ENCODE results near the gene TECTA. TPM values are rescaled to one million over a fixed set of nuclear protein-coding genes. Genes with fewer than 3 reads are reported as not detected.

TECTA gene
- total RNA-seq, 1 donor from 2014 or later = 0.16 TPM

DNA sequence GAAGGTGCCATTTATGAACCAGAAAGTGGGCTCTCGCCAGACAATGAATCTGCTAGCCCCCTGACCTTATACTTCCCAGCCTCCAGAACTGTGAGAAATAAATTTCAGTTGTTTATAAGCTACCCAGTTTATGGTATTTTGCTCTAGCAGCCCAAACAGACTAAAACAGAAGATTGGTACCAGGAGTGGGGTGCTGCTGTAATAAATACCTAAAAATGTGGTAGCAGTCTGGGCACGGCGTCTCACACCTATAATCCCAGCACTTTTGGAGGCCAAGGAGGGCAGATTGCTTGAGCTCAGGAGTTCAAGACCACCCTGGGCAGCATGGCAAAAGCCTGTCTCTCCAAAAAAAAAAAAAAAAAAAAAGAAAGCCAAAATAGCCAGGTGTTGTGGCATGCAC, 21.3 kb downstream of the TECTA start:
- no peaks in the 10 kb centered on the region for H3K4me1 Mint-ChIP-seq (ENCODE audit: low read depth)
- H3K9me3 Mint-ChIP-seq = peaks cover 8% of the 10 kb centered on the region
- no peak for DNase-seq (ENCODE audit: low spot score)
- intact Hi-C loops (cut with micrococcal nuclease) = no loop called here
- H3K27ac Mint-ChIP-seq = no peak overlapping the region
- no peak overlapping the region for H3K4me3 Mint-ChIP-seq
- H3K36me3 Mint-ChIP-seq (ENCODE audit: low read depth) = peaks cover 1% of the 10 kb centered on the region
- H3K27me3 Mint-ChIP-seq (ENCODE audit: insufficient read depth) = peaks cover 4% of the 10 kb centered on the region

DNA sequence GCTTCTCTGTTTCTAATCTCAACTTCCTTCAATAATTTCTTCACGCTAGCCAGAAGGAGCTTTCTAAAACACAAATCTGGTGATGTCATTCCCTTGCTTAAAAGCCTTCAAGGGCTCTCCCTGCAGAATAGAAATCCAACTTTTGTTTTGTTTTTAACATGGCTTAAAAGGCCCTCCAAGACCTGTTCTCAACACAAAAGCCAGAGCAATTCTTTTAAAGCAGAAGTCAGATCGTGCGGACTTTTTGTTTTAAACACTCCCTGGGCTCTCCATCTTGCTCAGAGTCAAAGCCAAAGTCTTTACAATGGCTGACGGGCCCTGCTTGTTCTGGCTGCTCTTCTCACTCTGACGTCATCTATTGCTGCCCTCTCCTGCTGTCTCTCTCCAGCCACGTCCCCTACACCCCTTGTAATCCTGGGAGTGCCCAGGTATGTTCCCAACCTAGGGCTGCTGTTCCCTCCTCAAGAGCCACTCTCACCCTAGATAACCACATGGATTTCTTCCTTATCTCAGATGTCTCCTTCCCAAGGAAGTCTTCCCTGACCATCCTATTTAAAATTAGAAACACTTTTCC, 22.5 kb downstream of the TECTA start:
- Mint-ChIP-seq H3K9me3 (peaks cover 8% of the 10 kb centered on the region), H3K27ac (no peak overlapping the region), H3K4me1 (ENCODE audit: low read depth) (no peaks in the 10 kb centered on the region), H3K36me3 (ENCODE audit: low read depth) (peaks cover 1% of the 10 kb centered on the region), H3K27me3 (ENCODE audit: insufficient read depth) (peaks cover 4% of the 10 kb centered on the region), H3K4me3 (no peak overlapping the region)
- intact Hi-C loops (cut with micrococcal nuclease) = no loop called here
- no peak for DNase-seq (ENCODE audit: low spot score)

DNA sequence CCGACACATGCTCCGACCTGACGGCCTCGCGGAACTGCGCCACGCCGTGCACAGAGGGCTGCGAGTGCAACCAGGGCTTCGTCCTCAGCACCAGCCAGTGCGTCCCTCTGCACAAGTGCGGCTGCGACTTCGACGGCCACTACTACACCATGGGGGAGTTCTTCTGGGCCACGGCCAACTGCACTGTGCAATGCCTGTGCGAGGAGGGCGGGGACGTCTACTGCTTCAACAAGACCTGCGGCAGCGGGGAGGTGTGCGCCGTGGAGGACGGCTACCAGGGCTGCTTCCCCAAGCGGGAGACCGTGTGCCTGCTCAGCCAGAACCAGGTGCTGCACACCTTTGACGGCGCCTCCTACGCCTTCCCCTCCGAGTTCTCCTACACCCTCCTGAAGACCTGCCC, 26.8 kb downstream of the TECTA start:
- no peaks in the 10 kb centered on the region for H3K4me1 Mint-ChIP-seq (ENCODE audit: low read depth)
- H3K27me3 Mint-ChIP-seq (ENCODE audit: insufficient read depth) = peaks cover 2% of the 10 kb centered on the region
- peaks cover 8% of the 10 kb centered on the region for H3K9me3 Mint-ChIP-seq
- intact Hi-C loops (cut with micrococcal nuclease) = no loop called here
- no peak overlapping the region for H3K4me3 Mint-ChIP-seq
- peaks cover 1% of the 10 kb centered on the region for H3K36me3 Mint-ChIP-seq (ENCODE audit: low read depth)
- no peak overlapping the region for H3K27ac Mint-ChIP-seq
- DNase-seq (ENCODE audit: low spot score) = no peak

DNA sequence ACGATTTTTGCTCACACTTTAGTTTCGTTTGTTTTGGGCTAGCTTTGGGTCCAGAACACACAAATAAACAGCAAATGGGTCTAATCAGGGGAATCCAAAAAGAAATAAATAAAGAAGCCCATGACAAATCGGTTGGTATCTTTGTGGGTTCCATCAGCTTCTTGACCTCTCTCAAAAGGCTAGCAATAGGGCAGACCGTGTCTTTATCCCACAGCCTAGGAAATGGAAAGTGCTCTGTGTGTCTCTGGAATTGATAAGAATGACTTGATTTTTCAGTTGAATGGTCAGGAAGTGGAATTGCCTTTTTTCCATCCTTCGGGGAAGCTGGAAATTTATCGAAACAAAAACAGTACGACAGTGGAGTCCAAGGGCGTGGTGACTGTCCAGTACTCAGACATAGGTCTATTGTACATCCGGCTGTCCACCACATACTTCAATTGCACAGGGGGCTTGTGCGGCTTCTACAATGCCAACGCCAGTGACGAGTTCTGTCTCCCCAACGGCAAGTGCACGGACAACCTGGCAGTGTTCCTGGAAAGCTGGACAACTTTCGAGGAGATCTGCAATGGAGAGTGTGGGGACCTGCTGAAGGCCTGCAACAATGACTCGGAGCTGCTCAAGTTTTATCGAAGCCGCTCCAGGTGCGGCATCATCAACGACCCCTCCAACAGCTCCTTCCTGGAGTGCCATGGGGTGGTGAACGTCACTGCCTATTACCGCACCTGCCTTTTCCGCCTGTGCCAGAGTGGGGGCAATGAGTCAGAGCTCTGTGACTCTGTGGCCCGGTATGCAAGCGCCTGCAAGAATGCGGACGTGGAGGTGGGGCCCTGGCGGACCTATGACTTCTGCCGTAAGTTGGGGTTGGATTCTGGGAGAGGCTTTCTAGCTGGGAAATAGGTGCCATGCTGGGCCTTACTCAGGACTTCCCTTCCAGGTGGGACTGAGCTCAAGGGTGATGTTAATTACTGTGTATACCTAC, 28.6 kb downstream of the TECTA start:
- intact Hi-C loops (cut with micrococcal nuclease) = no loop called here
- Mint-ChIP-seq H3K27me3 (ENCODE audit: insufficient read depth) (no peaks in the 10 kb centered on the region), H3K4me1 (ENCODE audit: low read depth) (no peaks in the 10 kb centered on the region), H3K9me3 (no peaks in the 10 kb centered on the region), H3K27ac (no peak overlapping the region), H3K4me3 (no peak overlapping the region), H3K36me3 (ENCODE audit: low read depth) (no peaks in the 10 kb centered on the region)
- DNase-seq (ENCODE audit: low spot score) = no peak

DNA sequence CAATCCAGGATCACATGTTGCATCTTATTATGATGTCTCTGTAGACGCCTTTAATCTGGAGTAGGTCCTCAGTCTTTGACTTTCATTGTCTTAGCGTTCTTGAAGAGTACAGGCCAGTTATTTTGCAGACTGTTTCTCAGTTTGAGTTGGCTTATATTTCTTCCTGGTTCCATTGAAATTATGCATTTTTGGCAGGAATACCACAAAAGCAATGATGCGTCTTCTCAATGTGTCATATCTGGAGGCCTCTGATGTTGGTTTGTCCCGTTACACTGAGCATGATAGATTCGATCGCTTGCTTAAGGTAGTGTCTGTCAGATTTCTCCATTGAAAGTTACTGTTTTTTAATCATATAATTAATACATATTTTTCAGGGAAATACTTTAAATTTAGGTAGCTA, 30.6 kb downstream of the TECTA start:
- DNase-seq (ENCODE audit: low spot score) = no peak
- Mint-ChIP-seq H3K36me3 (ENCODE audit: low read depth) (no peaks in the 10 kb centered on the region), H3K27me3 (ENCODE audit: insufficient read depth) (no peaks in the 10 kb centered on the region), H3K9me3 (no peaks in the 10 kb centered on the region), H3K27ac (no peak overlapping the region), H3K4me3 (no peak overlapping the region), H3K4me1 (ENCODE audit: low read depth) (no peaks in the 10 kb centered on the region)
- intact Hi-C loops (cut with micrococcal nuclease) = no loop called here

DNA sequence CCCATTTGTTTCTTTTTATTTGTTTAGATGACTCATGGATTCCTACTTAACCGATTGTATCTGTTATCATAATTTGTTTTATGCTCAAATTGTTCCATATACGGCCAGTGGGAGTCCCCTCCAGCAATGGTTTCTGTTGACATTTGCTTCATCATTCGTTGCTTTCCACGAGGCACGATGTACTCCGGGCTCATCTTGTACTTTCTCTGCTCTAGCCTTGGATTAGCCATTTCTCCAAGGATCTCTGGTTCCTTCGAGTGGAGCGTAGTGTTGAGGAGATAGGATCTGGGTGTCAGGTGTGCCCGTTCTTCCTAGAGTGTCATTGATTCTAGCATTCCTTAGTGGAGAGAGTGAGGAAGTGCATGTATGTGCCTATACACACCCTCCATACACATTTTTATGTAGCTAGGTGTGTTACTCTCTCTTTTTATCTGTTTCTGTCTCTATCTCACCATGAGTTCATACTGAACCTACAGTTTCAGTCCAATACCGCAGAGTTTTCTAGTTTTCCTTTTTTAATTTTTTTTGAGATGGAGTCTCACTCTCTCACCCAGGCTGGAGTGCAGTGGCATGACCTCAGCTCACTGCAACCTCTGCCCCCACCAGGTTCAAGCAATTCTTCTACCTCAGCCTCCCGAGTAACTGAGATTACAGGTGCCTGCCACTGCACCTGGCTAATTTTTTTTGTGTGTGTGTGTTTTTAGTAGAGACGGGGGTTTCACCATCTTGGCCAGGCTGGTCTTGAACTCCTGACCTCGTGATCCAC, 31.4 kb downstream of the TECTA start:
- Mint-ChIP-seq H3K9me3 (no peaks in the 10 kb centered on the region), H3K36me3 (ENCODE audit: low read depth) (no peaks in the 10 kb centered on the region), H3K4me1 (ENCODE audit: low read depth) (no peaks in the 10 kb centered on the region), H3K27ac (no peak overlapping the region), H3K4me3 (no peak overlapping the region), H3K27me3 (ENCODE audit: insufficient read depth) (no peaks in the 10 kb centered on the region)
- no peak for DNase-seq (ENCODE audit: low spot score)
- intact Hi-C loops (cut with micrococcal nuclease) = no loop called here

DNA sequence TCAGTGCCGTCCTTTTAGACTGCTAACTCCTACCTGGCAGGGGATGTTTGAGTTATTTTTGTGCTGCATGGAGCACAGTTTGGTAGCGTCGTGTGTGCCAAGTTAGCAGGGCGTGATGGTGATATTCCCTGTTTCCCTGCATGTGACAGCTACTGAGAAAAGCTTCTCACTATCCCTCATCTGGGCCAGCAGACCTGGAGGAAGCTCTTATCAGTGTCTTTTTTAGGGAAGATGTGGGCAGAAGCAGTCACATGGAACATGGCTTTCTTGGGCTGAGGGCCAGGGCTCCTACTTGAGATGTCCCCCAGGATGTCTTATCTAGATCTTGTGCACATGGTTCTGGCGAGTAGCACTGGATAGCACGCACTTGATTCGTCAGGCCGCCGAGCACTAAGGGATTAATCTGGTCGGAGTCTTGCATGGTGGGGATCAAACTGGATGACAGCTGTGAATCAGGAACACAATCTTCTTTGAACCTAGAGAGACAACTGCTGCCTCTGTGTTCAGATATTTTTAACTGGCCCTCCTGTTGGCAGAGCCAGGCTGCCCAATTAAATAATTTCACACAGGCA, 33.8 kb downstream of the TECTA start:
- Mint-ChIP-seq H3K4me3 (no peak overlapping the region), H3K36me3 (ENCODE audit: low read depth) (no peaks in the 10 kb centered on the region), H3K9me3 (no peaks in the 10 kb centered on the region), H3K27ac (no peak overlapping the region), H3K27me3 (ENCODE audit: insufficient read depth) (peaks cover 3% of the 10 kb centered on the region), H3K4me1 (ENCODE audit: low read depth) (no peaks in the 10 kb centered on the region)
- intact Hi-C loops (cut with micrococcal nuclease) = no loop called here
- no peak for DNase-seq (ENCODE audit: low spot score)

DNA sequence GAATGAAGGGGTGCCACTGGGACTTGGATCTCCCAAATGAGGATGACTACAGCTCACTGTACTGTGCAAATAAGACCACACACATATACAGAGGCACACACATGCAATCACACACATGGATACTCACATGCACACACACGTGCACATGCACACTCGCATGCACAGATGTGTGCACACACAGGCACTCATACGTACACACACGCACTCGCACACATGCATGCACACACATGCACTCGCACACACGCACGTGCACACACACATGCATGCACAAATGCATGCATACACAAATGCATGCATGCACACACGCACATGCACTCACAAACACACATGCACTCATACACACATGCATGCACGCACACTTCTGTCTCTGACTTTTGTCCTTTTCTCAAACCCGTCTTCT, 36.0 kb downstream of the TECTA start:
- DNase-seq (ENCODE audit: low spot score) = no peak
- no peaks in the 10 kb centered on the region for H3K4me1 Mint-ChIP-seq (ENCODE audit: low read depth)
- H3K27ac Mint-ChIP-seq = no peak overlapping the region
- H3K4me3 Mint-ChIP-seq = no peak overlapping the region
- intact Hi-C loops (cut with micrococcal nuclease) = no loop called here
- H3K36me3 Mint-ChIP-seq (ENCODE audit: low read depth) = no peaks in the 10 kb centered on the region
- H3K9me3 Mint-ChIP-seq = no peaks in the 10 kb centered on the region
- H3K27me3 Mint-ChIP-seq (ENCODE audit: insufficient read depth) = peaks cover 3% of the 10 kb centered on the region

DNA sequence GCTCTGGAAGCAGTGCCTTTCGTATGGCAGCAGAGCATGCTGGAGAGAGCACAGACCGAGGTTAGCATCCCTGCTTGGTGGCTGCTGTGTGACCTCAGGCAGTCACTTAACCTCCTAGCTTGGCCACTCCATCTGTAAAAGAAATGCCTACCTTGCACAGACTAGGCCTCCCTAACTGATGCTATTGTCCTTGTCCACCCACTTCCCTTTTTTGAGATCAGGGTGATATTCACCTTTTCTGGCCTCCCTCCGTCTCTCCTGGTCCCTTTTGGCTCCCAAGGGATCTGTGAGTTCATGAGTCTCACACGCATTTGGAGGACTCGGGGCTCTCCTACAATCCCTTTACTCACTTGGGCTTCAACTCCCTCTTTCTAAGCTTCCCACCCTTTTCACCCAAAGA, 37.2 kb downstream of the TECTA start:
- Mint-ChIP-seq H3K4me1 (ENCODE audit: low read depth) (no peaks in the 10 kb centered on the region), H3K4me3 (no peak overlapping the region), H3K36me3 (ENCODE audit: low read depth) (no peaks in the 10 kb centered on the region), H3K27ac (no peak overlapping the region), H3K9me3 (no peaks in the 10 kb centered on the region), H3K27me3 (ENCODE audit: insufficient read depth) (peaks cover 3% of the 10 kb centered on the region)
- intact Hi-C loops (cut with micrococcal nuclease) = no loop called here
- DNase-seq (ENCODE audit: low spot score) = no peak

DNA sequence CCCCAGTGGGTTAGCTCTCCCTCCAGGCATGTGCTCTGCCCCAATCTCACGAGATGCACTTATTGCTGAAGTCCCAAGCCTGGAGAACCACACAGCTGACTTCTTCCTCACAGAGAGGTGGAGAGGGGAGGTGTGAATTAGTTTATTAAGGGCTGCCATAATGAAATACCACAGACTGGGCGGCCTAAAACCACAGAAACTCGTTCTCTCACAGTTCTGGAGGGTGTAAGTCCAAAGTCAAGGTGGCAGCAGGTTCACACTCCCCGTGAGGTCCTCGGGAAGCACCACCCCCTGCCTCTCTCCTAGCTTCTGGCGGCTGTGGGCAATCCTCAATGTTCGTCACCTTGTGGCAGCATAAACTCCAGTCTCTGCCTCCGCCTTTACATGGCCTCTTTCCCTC, 39.3 kb downstream of the TECTA start:
- Mint-ChIP-seq H3K9me3 (no peaks in the 10 kb centered on the region), H3K4me1 (ENCODE audit: low read depth) (no peaks in the 10 kb centered on the region), H3K36me3 (ENCODE audit: low read depth) (no peaks in the 10 kb centered on the region), H3K27ac (no peak overlapping the region), H3K27me3 (ENCODE audit: insufficient read depth) (peaks cover 3% of the 10 kb centered on the region), H3K4me3 (no peak overlapping the region)
- intact Hi-C loops (cut with micrococcal nuclease) = no loop called here
- DNase-seq (ENCODE audit: low spot score) = no peak

DNA sequence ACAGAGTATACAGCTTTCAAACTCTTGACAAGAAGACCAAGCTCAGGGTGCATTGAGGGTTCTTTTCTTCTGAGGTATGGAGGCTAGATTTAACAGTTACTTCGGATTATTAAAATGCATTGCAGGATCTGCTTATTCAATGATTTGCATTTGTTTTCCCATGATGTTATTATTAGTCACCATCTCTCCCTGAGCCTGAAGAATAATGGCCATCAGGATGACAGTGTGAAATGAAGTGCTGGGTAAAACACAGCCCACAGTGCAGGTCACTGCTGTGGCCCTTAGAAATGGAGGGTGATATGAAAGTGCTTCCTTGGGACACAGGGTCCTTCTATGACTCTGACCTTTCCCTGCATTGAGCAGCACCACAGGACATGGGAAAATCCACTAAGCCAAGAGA, 40.0 kb downstream of the TECTA start:
- H3K27me3 Mint-ChIP-seq (ENCODE audit: insufficient read depth) = peaks cover 3% of the 10 kb centered on the region
- intact Hi-C loops (cut with micrococcal nuclease) = no loop called here
- no peaks in the 10 kb centered on the region for H3K4me1 Mint-ChIP-seq (ENCODE audit: low read depth)
- no peaks in the 10 kb centered on the region for H3K36me3 Mint-ChIP-seq (ENCODE audit: low read depth)
- H3K27ac Mint-ChIP-seq = no peak overlapping the region
- DNase-seq (ENCODE audit: low spot score) = no peak
- no peaks in the 10 kb centered on the region for H3K9me3 Mint-ChIP-seq
- H3K4me3 Mint-ChIP-seq = no peak overlapping the region

DNA sequence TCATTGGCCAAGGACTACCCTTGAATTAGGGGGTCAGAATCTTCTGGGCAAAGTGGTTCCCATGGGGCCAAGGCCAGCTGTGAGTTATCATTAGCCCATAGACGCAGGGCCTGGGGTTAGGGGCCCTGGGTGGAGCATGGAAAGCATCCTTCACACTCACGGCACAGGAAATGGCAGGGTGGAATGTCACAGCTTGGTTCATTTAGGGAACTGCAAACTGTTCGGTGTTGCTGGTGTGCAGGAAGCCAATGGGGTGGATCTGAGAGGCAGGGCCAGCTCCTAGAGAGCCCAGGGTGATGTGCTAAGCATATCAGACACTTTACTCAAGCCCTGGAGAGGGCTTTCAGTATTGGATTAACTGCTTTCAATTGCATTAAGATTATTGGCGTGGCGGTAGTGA, 42.9 kb downstream of the TECTA start:
- intact Hi-C loops (cut with micrococcal nuclease) = no loop called here
- H3K9me3 Mint-ChIP-seq = no peaks in the 10 kb centered on the region
- DNase-seq (ENCODE audit: low spot score) = no peak
- H3K4me1 Mint-ChIP-seq (ENCODE audit: low read depth) = no peaks in the 10 kb centered on the region
- H3K36me3 Mint-ChIP-seq (ENCODE audit: low read depth) = no peaks in the 10 kb centered on the region
- H3K4me3 Mint-ChIP-seq = no peak overlapping the region
- no peak overlapping the region for H3K27ac Mint-ChIP-seq
- no peaks in the 10 kb centered on the region for H3K27me3 Mint-ChIP-seq (ENCODE audit: insufficient read depth)

DNA sequence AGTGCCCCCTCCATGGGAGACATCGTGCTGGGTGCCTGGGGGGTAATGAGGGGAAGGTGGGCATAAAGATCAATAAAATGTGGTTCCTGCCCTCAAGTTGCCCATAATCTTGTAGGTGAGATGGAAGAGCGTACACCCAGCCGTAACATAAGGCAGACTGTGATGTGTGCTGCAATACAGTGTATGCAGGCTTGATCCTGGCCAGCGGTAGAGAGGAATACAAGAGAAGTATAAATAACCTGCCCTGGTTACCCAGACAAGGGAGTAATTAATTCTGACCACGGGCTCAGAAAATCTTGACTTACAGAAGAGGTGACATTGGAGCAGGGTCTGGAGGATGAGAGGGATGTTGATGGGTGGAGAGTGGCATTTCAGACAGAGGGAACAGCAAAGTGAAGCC, 43.7 kb downstream of the TECTA start:
- no peak for DNase-seq (ENCODE audit: low spot score)
- no peaks in the 10 kb centered on the region for H3K9me3 Mint-ChIP-seq
- intact Hi-C loops (cut with micrococcal nuclease) = no loop called here
- no peaks in the 10 kb centered on the region for H3K27me3 Mint-ChIP-seq (ENCODE audit: insufficient read depth)
- H3K4me1 Mint-ChIP-seq (ENCODE audit: low read depth) = no peaks in the 10 kb centered on the region
- no peak overlapping the region for H3K4me3 Mint-ChIP-seq
- no peaks in the 10 kb centered on the region for H3K36me3 Mint-ChIP-seq (ENCODE audit: low read depth)
- no peak overlapping the region for H3K27ac Mint-ChIP-seq
